DMS153 treated with DMSO at 0.1 percent for 48 hours (cell line): ENCODE data around the gene C11orf21.

Experiments used
- DNase-seq: peaks from one replicate; lab custom pipeline; 2025; ENCODE audit not compliant: unreplicated experiment; lab: John Stamatoyannopoulos, UW

The C11orf21 gene

DNA sequence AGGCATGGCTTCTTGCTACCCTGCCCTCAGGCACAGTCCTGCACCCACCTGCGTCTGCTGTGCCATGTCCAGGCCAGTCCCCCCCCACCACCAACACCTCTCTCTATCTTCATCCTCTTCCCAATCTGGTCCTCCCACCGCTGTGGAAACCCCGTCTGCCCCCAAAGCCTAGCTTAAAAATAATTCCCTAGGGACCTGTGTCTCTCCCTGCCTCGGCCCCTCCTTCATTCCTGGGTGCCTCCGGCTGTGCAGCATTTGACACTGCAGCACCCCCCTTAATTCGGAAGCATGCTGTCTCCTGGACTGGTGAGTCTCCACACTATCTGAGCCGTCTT is 28.8 kb downstream of the C11orf21 start:
- no peak for DNase-seq

DNA sequence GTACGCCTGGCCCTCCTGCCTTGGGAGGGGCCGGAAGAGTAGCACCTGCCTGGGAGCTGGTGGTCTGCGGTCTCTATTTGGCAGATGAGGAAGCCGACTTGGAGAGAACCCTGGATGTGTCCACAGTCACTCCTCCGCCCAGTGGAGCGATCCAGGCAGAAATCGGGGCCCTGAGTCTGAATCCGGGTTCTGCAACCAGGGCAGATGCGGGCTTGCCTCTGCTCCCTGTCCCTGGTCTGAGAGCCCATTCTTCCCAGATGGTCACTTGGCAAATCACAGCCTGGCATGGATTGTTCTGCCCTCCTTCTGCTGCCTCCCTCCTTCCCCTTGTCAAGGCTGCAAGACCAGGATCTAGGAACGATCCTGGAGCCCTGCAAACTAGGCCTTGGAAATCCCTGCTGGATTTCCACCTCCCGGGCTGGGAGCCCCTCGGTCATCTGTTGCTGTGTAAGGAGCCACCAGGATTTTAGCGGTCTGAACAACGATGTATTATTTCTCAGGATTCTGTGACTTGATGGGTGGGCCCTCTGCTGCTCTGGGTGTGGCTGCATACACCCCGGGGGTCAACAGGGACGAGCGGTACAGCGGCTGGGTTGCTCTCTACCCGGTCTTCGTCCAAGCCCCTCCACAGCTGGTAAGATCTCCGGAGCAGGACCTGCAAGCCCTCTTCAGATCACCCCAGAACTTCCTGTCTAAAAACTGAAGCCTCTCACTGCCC is 29.3 kb downstream of the C11orf21 start:
- no peak for DNase-seq

DNA sequence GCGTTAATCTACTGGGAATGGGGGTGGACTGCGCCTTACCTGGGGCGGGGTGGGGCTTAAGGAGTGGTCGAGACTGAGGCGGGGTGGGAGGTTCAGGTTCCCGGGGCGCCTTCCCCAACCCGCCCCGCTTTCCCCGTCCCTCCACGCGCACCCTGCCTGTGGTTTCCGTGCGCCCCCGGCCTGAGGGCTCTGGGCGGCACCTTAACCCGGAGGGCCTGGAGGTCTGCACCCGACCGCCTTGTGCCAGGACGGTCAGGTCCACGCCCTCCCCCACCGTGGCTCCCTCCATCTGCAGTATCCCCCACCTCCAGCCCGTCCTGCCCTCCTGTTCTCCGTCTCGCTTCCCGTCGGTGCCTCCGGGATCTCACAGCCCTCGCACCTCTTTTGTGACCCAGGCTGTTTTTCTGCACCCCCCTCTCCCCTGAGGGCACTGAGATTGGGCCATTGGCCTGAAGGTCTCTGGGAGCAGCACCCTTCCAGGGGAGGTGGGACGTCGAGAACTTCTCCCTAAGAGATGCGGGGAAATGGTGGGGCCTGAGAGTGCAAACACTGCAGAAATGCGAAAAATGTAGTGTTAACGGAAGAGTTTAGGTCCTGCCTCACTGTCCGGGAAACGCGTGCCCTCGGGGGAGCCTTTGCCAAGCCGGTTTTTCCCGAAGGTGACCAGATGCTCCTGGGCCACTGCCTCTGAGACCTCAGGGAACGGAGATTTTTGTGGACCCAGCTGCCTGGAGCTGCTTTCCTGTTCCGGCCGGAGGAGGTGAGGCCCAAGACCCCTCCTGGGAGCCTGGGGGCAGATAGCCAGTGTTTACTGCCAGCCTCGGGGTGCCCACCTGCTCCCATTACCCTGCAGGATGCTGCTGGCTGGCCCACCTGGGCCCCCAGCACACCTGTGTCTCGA is 30.1 kb downstream of the C11orf21 start:
- DNase-seq = no peak

DNA sequence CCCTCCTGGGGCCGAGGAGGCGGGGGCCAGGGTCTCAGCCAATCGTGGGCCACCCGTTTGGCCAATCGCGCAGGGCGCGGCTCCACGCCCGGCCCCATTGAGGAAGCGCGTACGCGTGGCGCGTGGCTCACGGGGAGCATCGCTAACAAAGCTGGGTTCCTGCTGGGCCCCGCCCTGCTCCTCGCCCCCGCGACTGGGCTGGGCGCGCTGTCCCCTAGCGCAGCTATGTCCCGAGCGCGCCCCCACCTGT is 30.7 kb downstream of the C11orf21 start:
- peak; percentile 32 for DNase-seq

DNA sequence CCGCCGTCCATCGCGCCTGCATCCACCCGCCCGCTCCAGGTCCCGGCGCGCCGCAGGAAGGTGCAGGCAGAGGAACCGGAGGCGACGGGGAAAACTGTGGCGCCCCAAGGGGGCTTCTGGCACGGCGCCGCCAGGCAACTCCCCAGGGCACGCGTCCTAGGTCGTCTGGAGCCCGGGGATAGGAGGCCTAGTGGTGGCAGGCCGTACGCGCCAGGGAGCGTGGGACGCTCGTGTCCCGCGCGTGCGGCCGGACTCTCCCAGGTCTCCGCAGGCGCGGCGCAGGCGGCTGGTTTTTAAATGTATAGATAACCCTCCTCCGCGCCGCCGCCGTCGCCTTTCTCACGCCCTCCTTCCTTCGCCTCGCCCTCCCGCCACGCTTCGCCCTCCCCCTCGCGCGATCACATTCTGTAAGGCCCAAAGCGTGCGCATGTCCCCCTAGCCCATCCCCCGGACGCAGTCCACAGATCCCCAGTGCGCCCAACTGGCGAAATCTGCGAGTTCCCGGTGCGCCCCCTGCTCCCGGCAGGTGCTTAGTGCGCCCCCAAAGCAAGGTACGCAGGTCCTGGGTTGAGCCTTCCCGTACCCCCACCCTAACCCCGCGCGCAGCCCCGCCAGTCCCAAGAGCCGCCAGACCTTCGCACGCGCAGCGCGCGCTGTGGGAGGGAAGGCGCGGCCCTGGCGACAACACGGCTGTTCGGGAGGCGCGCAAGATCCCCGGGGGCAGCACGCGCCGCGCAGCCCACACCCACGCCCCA is 31.2 kb downstream of the C11orf21 start, which contains the start of gene ASCL2:
ASCL2 (minus strand) TSS at position 267 of the 755 bp plus-strand sequence; CDS start at position 11, 256 bp downstream.
- DNase-seq = no peak

- DNase-seq = peak; percentile 60
Observed at GRCh38 chr11:2269601-2270321, 32.0 kb downstream of the C11orf21 start.

- peak; percentile 48 for DNase-seq
Observed at GRCh38 chr11:2268729-2269600, 32.8 kb downstream of the C11orf21 start.

DNA sequence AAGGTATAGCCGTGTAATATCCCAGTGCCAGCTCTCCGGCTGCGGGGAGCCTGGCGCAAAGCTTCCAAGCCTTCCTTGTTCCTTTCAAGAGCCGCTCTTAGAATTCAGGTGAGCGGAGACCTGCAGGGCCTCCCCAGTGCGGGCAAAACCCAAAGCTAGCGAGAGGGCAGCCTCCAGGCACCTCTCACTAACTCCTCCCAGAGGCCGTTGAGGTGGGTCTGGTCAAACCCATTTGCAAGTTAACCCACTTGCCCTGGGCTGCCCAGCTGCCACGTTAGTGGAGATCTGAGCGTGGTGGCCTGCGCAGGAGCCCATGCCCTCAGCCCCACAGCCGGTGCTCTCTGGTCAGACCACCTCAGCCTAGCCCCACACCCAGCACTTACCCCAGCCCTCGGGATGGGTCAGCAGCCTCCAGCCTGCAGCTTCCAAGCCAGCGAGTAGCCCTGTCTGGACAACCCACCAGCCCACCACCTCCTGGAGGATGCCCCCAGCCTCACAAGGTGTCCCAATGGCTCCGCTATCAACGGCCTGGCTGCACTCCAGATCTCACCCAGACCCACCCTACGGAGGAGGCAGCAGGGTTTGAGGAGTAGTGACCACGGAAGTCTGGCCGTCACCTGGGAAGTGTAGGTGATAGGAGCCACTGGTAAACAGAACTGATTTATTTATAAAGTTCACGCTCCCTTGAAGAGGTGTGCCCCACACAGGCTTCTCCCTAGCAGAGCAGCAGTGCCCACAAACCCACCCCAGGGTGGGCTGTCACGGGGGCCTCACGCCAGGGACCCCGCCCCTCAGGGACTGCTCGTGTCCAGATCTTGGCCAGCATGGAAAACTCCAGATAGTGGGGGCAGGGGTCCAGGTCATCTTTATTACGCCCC is 33.6 kb downstream of the C11orf21 start:
- no peak for DNase-seq

GRCh38 chr11:2267306-2267850 is 34.3 kb downstream of the C11orf21 start:
- DNase-seq = no peak

DNA sequence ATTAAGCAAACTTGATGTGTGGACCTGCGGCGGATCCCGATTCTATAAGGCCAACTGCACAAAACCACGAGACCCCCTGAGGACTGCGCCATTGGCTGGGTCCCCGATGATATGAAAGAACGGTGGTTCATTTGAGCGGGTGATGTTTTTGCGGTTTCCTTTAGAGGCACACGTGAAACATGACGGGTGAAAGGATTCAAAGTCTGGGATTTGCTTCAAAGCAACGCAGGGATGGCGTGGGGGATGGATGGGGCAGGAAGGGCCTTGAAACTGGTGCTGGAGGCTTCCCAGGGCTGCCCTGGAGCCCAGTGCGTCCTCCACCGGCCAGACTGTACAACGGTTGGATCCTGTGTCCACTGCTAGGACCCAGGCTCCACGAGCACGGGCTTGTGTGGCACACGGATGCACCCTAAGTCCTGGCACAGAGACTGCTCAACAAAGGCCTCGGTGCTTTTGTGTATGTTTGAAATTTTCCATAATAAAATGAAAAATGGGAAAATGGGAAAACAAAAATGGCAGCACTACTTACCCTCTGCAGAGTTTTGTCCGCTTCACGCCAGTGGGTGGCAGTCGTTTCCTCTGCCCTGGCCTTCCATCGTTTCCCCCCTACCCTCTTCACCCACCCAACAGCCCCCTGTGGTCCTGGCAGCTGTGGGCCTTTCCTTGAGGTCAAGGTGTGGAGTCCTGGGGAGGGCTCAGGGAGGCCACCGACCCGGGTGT is 35.0 kb downstream of the C11orf21 start:
- DNase-seq = no peak

GRCh38 chr11:2265854-2266585 is 35.7 kb downstream of the C11orf21 start:
- DNase-seq = no peak

DNA sequence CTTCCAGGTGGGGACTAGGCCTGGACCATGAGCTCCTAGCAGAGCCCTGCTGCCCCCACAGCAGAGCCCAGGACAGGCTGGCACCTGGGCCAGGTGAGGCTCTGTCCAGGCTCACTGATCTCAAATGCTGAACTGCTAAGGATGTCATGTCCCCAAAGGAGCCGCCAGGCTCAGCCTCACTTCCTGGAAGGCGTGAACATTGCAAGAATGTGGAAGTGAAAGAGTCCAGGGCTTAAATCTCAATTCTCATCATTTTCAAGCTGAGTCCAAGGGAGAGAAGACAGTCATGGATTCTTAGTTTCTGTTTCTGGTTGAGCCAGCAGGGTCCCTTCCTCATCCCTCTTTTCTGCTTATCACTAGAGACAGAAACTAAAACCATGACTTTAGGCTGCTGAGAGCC is 36.3 kb downstream of the C11orf21 start:
- DNase-seq = no peak

DNA sequence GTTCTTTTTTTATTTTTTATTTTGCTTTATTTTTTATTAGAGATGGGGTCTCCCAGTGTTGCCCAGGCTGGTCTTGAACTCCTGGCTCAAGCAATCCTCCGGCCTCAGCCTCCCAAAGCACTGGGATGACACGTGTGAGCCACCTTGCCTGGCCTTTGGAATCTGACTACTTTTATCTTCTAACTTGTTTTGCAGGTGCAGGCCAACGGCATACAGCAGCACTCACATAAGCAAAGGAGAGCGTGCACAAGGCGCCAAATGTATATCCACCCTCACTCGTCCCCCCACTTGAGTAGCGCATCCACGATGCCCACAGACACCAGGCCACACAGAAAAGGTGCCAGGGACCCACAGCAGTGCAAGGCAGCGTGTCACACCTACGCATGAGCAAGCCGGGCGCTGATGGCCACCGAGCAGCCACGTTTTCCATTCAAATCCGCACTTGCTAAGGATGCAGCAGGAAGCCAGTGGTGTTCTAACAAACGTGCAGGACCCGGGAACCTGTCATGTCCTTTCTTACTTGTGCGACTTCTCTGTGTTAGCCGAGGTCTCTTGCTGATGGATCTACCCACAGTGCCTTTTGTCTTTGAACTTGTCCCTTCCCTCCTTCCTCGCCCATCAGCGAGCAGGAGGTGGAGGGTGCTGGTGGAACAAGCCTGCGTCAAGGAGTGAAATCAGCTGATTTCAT is 37.2 kb downstream of the C11orf21 start:
- no peak for DNase-seq

DNA sequence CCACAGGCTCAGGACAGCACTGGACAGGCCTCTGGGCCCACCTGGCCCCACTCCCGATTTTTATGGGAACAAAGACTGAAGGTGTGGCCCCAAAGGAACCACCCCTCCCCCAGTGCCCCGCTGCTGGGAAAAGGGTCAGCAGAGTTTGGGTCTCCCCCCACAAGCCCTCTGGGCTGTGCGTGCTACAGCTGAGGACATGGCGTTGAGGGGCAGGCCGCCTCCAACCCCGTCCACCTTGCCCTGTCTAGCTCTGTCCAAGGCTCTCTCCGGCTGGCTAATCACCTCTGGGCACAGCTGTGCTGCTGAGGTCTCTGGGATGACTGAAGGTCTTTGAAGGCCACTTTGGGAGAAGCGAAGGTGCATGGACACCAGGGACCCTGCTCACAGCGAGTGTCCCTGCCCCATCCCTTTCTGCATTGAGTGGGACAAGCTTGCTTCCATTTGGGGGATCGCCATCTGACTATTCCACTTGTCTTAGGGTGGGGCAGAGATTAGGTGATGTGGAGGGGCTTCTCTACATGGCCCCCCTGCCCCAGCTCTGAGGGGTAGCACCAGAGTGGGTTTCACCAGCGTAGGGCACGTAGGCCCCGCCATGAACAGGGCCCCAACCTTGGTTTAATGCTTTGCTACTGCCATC is 37.9 kb downstream of the C11orf21 start:
- no peak for DNase-seq

- DNase-seq = no peak
Observed at GRCh38 chr11:2263071-2263565, 38.6 kb downstream of the C11orf21 start.

- no peak for DNase-seq
Observed at GRCh38 chr11:2262301-2263070, 39.2 kb downstream of the C11orf21 start.
